ENCODE results near the gene CHADL.

- TF ChIP-seq CTCF (conservative IDR thresholded peaks at IDR 0.05; ENCODE audit: low read depth in 2 of 2) (no peak), CREB1 (CRISPR knock-in tag; IDR thresholded peaks at IDR 0.05; ENCODE audit: low read depth) (no peak), EZH2 (IDR thresholded peaks at IDR 0.05; ENCODE audit: low read depth, unreplicated experiment) (no peak), EZH2phosphoT487 (IDR thresholded peaks at IDR 0.05; ENCODE audit: unreplicated experiment) (no peak), POLR2AphosphoS5 (IDR thresholded peaks at IDR 0.05; ENCODE audit: low read depth) (no peak), ETS1 (IDR thresholded peaks at IDR 0.05) (no peak), REST (IDR thresholded peaks at IDR 0.05; ENCODE audit: unreplicated experiment) (no peak), JUNB (IDR thresholded peaks at IDR 0.05; ENCODE audit: unreplicated experiment) (no peak), STAT1 (IDR thresholded peaks at IDR 0.05; ENCODE audit: unreplicated experiment) (no peak), ZNF331 (CRISPR knock-in tag; IDR thresholded peaks at IDR 0.05; ENCODE audit: low read depth) (no peak), NANOG (IDR thresholded peaks at IDR 0.05; ENCODE audit: borderline replicate concordance) (no peak), ZNF462 (CRISPR knock-in tag; IDR thresholded peaks at IDR 0.05) (no peak), ZNF114 (CRISPR knock-in tag; IDR thresholded peaks at IDR 0.05) (no peak)
These were observed 34.1 kb upstream of the CHADL start for GRCh38 chr22:41274856-41275255.
